GM12891 (cell line): ENCODE data around the gene ARHGAP15.

Experiments
- DNase-seq: peaks from one replicate; pipeline ENCODE4 v3.0.0; 2011; ENCODE audit warnings: low spot score; ENCODE audit not compliant: insufficient read length
- FAIRE-seq: peaks from 2 replicates; lab custom pipeline; 2011; peaks lifted over from hg19 to GRCh38; lab: Jason Lieb, UNC
- PAX5 ChIP-seq: IDR thresholded peaks from 2 replicates; pipeline ENCODE4 v1.6.1; 2011; ENCODE audit warnings: low read length, moderate library complexity, mild to moderate bottlenecking; ENCODE audit not compliant: insufficient read depth, severe bottlenecking
- POLR2A ChIP-seq: IDR thresholded peaks from 2 replicates; pipeline ENCODE4 v1.6.1; 2011; ENCODE audit warnings: low read depth, low read length, control low read depth
- POLR2AphosphoS5 ChIP-seq: IDR thresholded peaks from 2 replicates; pipeline ENCODE4 v1.6.1; 2011; ENCODE audit warnings: low read depth, low read length, control low read depth
- POU2F2 ChIP-seq: IDR thresholded peaks from 2 replicates; pipeline ENCODE4 v1.6.1; 2011; ENCODE audit warnings: low read depth, mild to moderate bottlenecking, control low read depth, low read length, moderate library complexity
- SPI1 ChIP-seq: IDR thresholded peaks from 2 replicates; pipeline ENCODE4 v1.6.1; 2011; ENCODE audit warnings: low read depth, low read length, control low read depth
- TAF1 ChIP-seq: IDR thresholded peaks from 2 replicates; pipeline ENCODE4 v1.6.1; 2011; ENCODE audit warnings: low read depth, low read length, control low read depth

Gene ARHGAP15

DNA sequence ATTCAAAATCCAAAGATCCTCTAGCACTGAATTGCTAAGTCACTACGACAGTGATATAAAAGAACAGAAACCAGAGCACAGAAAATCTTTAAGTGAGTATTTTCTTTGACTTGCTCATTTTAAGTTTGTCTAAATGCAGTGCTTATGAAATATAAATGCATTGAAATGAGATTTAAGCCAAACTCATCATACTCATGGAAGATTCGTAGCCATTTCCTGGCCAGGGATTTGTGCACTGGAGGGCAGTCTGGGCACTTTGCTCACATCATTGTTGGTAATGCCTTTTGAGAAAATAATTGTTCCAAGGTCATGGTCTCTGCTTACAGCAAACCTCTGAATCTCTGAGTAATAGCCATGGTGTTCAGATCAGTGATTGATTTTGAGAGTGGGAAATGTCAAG, 307.7 kb downstream of the ARHGAP15 start:
- peak; percentile 68 for FAIRE-seq
- TF ChIP-seq POLR2AphosphoS5 (no peak), SPI1 (no peak), PAX5 (no peak), TAF1 (no peak), POLR2A (no peak), POU2F2 (no peak)

DNA sequence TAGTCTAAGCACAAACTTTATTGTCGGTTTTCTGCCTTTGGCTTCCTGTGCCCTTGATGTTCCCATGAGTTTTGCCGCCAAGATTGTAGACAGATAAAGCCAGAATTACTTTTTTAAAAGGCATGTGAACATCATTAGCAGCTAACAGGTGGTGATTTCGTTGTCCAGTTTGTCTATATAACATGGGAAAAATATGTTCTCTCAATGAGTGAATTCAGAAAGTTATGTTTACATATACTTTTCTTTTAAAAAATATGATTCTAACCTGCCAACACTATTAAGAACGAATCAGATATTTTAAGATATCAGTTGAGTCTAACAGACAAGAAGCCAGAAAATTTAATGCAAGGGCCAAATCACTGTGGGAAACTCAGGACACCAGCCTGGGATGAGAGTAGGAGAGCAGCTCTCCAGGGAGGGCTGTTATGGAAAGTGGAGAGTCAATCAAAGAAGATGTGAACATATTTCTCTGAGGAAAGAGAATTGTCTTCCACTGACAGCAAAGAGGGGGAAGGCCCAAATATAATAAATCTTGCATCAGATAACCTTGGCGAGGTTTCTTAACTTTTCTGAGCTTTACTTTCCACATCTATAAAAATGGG, 311.3 kb downstream of the ARHGAP15 start:
- no peak for FAIRE-seq
- no peak for TF ChIP-seq SPI1
- TF ChIP-seq TAF1: no peak
- TF ChIP-seq PAX5: no peak
- no peak for DNase-seq

More for the DNA sequence above, 307.7 kb downstream of the ARHGAP15 start:
- no peak for DNase-seq

DNA sequence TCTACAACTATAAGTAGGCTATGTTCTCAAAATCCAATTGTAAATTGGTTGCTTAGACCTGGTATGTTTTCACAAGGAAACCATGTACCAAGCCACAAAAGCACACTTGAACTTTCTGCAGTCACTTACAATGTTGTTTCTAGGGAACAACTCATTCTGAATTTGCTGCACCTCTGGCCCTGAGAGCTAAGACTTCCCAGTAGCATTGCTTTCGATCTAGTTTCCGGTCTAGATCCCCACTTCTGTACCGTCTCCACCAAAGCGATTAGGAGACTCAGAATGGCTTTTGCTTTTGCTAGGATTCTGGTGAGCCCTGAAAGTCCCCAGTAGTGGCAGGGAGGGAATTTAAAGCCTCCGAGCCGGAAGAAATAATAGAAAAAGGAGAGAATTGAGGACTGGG, 313.0 kb downstream of the ARHGAP15 start:
- DNase-seq (no peak), FAIRE-seq (no peak)

DNA sequence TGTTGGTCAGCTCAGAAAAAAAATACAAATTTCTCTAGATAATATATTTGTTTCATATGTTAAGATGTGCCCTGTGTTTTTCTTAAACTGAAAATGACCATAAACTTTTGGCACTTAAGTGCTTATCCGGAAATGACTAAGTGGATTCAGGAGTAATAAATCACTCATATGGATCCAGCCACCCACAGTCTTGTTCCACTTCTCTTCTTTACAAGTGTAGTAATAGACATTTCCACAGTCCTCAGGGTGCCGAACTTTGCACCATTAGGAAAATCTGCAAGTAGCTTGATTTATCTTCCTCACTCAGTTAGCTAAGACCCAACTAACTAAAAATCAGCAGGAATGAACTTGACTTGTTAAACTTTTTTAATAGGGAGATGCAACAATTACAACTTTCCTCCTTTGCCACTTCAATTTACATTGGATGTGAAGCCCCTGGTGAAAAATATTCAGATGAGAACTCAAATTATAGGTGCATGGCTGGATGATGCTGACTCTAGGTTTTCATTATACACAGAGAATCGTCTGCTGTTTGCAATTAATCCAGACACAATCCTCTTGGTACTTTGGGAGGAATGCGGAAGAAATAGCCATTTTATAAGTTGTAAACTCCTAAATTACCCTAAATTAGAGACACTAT, 322.5 kb downstream of the ARHGAP15 start:
- DNase-seq (no peak), FAIRE-seq (peak; percentile 16)
- peak; percentile 85 for TF ChIP-seq SPI1
- no peak for TF ChIP-seq PAX5

More for the DNA sequence above, 313.0 kb downstream of the ARHGAP15 start:
- TF ChIP-seq TAF1 (no peak), PAX5 (no peak), POLR2A (no peak)

DNA sequence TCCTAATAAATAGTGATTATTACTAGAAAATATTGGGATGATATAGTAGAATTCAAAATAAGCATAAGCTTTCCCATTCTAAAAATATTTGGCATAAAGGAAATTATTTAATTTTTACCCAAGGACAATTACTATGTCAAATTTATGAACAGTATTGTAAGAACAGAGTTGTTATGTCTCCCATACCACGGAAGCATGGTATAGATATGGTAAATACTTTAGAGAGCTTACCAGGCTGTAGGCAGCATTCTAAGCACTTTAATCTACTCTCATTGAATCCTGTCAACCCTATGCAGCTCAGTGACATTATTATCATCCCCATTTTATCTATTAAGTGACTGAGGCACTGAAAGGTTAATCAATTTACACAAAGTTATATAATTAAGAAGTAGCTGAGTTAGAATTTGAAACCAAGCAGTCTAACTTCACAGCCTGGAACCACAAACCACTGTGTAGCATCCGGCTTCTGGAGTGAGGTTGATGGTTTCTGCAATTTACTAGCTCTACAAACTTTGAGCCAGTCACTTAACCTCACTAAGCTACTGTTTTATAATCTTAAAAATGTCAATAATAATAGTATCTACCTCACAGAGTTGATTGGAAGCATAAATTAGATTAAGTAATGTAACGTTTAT, 323.7 kb downstream of the ARHGAP15 start:
- no peak for TF ChIP-seq POU2F2
- no peak for TF ChIP-seq SPI1
- DNase-seq (no peak), FAIRE-seq (no peak)

DNA sequence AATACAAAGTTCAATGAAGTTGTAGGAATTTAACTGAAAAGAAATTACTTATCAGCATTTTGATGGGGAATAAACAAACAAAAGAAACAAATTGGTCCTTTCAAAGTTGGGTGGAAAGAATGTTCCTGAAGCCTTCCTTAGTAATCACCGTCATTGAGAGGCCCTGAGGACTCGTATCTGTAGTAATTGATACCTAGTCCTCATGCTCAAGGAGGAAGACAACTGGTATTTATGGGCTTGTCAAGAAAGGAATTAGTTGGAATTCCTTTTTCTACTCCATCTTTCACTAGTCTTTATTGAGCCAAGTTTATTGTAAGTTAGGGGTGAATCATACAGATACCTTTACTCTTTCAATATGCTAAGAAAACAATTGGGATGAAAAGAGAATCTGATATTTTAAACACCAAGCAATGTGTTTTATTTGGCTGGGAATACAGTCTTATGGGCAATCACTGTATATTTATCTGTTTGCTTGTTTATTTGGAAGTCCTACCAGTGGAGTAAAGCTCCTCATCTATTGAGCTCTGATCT, 324.8 kb downstream of the ARHGAP15 start:
- no peak for DNase-seq
- no peak for FAIRE-seq
- no peak for TF ChIP-seq PAX5

DNA sequence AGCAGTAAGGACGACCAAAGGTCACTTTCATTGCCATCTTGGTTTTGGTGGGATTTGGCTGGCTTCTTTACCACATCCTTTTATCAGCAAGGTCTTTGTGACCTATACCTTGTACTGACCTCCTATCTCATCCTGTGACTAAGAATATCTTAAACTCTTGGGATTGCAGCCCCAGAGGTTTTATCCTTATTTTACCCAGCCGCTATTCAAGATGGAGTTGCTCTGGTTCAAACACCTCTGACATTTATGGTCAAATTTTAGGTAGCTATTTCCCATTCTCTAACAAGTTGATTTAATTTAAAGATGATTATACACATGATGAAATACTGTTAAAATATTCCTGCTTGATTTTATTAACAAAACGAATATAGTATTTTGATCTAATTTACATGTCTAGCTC, 326.1 kb downstream of the ARHGAP15 start:
- no peak for FAIRE-seq
- no peak for DNase-seq
- TF ChIP-seq SPI1: no peak

DNA sequence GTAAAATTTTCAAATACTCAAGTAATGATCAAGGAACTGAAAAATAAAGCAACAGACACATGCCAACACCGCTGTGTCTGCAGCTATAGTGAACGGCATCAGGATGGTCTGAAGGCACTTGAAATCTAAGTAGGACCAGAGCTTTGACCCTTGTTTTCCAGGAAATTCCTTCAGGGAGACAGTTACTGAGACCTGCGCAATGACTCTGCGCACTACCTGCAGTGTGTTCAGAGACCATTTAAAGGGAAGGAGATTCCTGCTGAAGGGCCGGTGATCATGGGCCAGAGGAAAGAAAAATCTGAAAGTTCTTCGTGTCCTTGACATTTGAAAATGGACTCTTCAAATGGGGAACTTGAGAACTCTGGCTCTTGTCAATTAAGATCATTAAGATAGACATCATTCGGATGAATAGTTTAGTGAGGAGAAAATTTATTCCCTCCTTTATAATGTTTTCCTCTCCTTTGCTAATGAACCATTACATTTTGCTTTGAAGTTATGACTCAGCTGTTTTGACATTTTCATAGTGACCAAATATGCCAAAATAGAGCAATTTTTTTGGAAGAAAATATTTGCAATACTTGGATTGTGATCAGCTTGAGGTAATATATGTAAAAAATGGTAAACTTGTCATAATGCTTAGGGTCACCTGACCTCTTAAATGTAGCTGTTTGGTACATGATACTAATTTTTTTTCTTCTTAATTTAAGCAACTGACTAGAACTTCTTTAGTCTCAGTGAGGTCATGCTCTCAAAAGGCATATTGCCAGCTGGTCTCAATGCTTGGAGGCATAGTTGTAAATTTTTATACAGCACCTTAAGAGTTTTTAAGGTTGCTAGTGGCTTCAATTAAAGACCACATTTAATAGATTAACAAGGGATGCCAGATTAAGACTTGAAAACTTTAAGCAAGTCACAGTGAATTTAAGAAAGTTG, 329.3 kb downstream of the ARHGAP15 start:
- DNase-seq: no peak
- no peak for FAIRE-seq
- TF ChIP-seq SPI1 (no peak), POLR2AphosphoS5 (no peak), POLR2A (no peak), PAX5 (no peak), POU2F2 (no peak), TAF1 (no peak)

DNA sequence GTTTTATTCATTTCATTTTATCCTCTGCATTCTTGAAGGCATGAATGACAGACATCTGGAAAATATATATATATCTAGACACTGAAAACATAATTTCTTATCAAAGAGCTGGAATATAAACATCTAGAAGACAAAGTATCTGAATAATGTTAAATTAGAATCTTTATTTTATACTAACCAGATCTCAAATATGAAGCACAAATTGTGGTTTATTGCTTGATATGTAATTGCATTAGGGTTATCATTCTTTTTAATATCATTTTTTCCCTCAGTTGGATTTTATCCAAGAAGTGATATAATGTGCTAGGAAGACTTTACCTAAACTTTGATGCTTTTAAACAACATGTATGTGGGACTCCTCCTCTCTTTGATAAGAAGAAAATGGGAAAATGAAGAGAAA, 331.2 kb downstream of the ARHGAP15 start:
- no peak for FAIRE-seq
- TF ChIP-seq POU2F2 (no peak), SPI1 (no peak), TAF1 (no peak), POLR2AphosphoS5 (no peak), PAX5 (no peak), POLR2A (no peak)
- no peak for DNase-seq

DNA sequence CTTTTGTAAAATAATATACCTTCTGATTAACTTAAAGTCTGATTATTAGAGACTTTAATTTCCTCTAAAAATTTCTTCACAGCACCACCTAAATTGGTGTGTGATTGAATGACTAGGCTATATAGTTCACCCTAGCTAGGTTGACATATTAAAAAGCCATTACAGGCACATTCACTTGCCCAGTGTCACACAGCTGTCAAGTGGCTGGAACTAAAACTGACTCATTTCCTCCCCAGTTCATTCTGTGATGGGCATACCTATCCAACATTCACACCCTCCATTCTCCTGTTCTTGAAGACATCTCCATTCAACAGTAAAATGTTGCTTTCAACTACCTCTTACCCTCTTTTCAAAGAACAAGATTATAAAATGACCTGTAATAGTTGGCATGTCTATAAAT, 334.5 kb downstream of the ARHGAP15 start:
- FAIRE-seq: peak; percentile 68
- no peak for DNase-seq
- no peak for TF ChIP-seq TAF1
- no peak for TF ChIP-seq SPI1
- no peak for TF ChIP-seq POLR2AphosphoS5
- TF ChIP-seq PAX5: no peak
- no peak for TF ChIP-seq POLR2A
- no peak for TF ChIP-seq POU2F2

DNA sequence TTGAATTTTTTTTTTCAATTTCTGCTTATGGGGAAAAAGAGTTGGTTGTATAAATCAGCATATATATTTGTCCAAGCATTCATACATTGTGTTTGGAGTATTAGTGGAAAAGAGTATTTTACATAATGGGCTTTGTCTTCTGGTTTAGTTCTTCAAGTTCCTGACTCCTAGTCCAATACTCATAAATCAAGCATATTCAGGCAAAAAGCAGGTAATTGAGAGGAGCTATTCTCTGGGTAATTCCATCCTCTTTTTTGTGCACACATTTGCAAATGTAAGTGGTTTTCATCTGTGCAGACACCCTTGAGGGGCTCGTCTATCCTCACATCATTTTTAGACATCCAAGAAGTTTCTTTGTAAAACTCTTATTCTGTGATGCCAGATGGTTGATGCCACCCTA, 337.2 kb downstream of the ARHGAP15 start:
- no peak for DNase-seq
- TF ChIP-seq POLR2A (no peak), POLR2AphosphoS5 (no peak), SPI1 (no peak), TAF1 (no peak), POU2F2 (no peak), PAX5 (no peak)
- no peak for FAIRE-seq
